Muscle of leg (tissue), 11 donors: ENCODE results near the gene TMEM123. TPM values are rescaled to one million over a fixed set of nuclear protein-coding genes. Genes with fewer than 3 reads are reported as not detected.

Source experiments
- DNase-seq: peaks from one replicate; pipeline ENCODE4 v3.0.0; 2013
- H3K27ac ChIP-seq: one replicate; pipeline ENCODE4 v1.5.1; 2013; ENCODE audit warnings: mild to moderate bottlenecking, low read length, control low read depth
- H3K27me3 ChIP-seq: one replicate; pipeline ENCODE4 v1.6.1; 2013; ENCODE audit warnings: low read length; ENCODE audit not compliant: control insufficient read depth, insufficient read depth
- H3K36me3 ChIP-seq: one replicate; pipeline ENCODE4 v1.6.1; 2013; ENCODE audit warnings: low read length; ENCODE audit not compliant: control insufficient read depth, insufficient read depth
- H3K4me1 ChIP-seq: one replicate; pipeline ENCODE4 v1.6.1; 2013; ENCODE audit warnings: low read length; ENCODE audit not compliant: control insufficient read depth, insufficient read depth
- H3K4me3 ChIP-seq: one replicate; pipeline ENCODE4 v1.5.1; 2013; ENCODE audit warnings: low read length, control low read depth
- H3K9me3 ChIP-seq: replicated peaks from 2 replicates; pipeline ENCODE4 v1.6.1; 2013; ENCODE audit warnings: low read depth, low read length; ENCODE audit not compliant: control insufficient read depth
- WGBS: methylation state at CpG from one replicate; pipeline ENCODE4 v1.1.5; 2013; ENCODE audit warnings: missing lambda C conversion rate; ENCODE audit not compliant: insufficient coverage; 5-methylcytosine and 5-hydroxymethylcytosine counted together
- polyA plus RNA-seq, 8 donors: library from polyadenylated mRNA; unstranded; fragments of 120-200 nt; gene quantifications; one replicate each; pipeline versions ENCODE4 v1.2.1 to v1.2.3, GENCODE V29; 2013; ENCODE audit warnings: inconsistent platforms in 1 of 8, low replicate concordance in 1 of 8; ENCODE audit not compliant: insufficient read length in 8 of 8, insufficient read depth in 1 of 8
- total RNA-seq: library from RNA; stranded (reverse); fragments of 120-200 nt; gene quantifications from one replicate; pipeline ENCODE4 v1.2.4, GENCODE V29; 2013

Gene TMEM123
- total and polyA plus RNA-seq, 9 donors: 80.2 to 158 (median 133) TPM

DNA sequence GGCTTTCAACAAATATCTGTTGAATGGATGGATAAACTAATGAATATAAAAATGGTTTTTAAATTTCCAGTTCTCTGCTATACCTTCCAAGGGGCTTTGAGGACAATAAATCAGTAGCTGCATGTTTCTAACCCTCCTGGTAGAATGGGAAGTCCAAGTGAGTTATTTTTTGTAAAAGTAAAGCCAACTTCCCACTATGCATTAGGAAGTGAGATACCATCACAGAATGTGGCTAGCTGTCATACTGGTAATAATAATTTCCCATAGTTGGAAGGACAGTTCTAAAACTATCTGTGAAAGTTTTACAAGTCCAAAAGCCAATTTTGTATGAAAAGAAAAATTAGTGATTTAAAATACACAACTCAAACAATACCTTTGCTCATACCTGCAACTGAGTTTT lies 50.0 kb downstream of the TMEM123 start:
- Histone ChIP-seq H3K4me1 (no peaks in the 10 kb centered on the region), H3K4me3 (no peak overlapping the region), H3K36me3 (peaks cover 19% of the 10 kb centered on the region), H3K9me3 (no peaks in the 10 kb centered on the region), H3K27me3 (no peaks in the 10 kb centered on the region), H3K27ac (no peak overlapping the region)
- DNase-seq: no peak

DNA sequence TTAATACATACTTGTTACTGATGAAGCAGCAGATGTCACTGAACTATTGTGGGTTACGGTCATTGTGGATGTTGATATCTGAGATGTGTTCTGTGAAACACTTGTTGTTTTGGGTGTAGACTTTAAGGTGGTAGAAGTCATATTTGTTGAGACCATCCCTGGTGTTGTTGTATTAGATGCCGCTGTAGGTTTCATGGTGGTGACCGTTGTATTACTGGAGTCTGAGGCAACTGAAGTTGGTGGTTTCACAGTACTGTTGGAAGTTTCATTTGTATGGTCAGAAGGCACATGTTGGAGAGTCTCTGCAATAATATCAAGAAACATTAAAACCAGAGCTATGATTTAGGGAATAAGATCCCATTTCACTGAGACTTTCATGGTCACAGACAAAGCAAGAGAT lies 50.7 kb downstream of the TMEM123 start:
- no peak overlapping the region for H3K4me3 ChIP-seq
- WGBS: no CpG with 5 or more reads among the region's 3 CpGs
- H3K27me3 ChIP-seq: no peaks in the 10 kb centered on the region
- peaks cover 19% of the 10 kb centered on the region for H3K36me3 ChIP-seq
- no peak overlapping the region for H3K27ac ChIP-seq
- H3K4me1 ChIP-seq: no peaks in the 10 kb centered on the region
- no peaks in the 10 kb centered on the region for H3K9me3 ChIP-seq
- no peak for DNase-seq

DNA sequence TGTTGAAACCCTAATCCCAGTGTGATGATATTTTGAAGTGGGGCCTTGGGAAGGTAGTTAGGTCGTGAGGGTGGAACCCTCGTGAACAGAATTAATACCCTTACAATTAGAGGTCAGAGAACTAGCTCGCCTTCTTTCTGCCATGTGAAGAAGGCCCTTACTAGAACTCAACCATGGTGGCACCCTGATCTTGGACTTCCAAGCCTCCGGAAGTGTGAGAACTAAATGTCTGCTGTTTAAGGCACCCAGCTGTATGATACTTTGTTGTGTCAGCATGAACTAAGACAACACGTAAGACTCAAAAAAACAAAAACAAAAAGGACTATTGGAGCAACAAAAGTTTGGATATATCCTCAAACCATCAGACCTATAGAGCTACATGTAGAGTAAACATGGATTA lies 52.0 kb downstream of the TMEM123 start:
- no peaks in the 10 kb centered on the region for H3K9me3 ChIP-seq
- H3K4me1 ChIP-seq: no peaks in the 10 kb centered on the region
- no peak overlapping the region for H3K4me3 ChIP-seq
- peaks cover 17% of the 10 kb centered on the region for H3K36me3 ChIP-seq
- 100% methylated on average over 1 of the region's 5 CpGs for WGBS
- H3K27ac ChIP-seq: no peak overlapping the region
- no peaks in the 10 kb centered on the region for H3K27me3 ChIP-seq
- no peak for DNase-seq

DNA sequence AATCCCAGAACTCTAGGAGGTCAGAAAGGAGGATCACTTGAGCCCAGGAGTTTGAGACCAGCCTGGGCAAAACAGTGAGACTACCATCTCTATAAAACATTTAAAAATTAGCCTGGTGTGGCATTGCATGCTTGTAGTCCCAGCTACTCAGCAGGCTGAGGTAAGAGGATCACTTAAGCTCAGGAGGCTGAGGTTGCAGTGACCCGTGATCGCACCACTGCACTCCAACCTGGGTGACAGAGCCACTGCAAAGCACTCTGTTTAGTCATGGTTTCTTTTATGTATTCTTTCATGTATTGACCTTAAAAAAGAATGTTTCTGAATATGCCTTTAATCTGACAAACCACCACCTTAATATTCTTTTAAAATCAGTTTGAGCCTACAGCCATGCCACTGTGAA lies 53.4 kb downstream of the TMEM123 start:
- no peaks in the 10 kb centered on the region for H3K27me3 ChIP-seq
- peaks cover 23% of the 10 kb centered on the region for H3K36me3 ChIP-seq
- H3K4me3 ChIP-seq: no peak overlapping the region
- no peak for DNase-seq
- 100% methylated on average over 1 of the region's 2 CpGs for WGBS
- H3K4me1 ChIP-seq: no peaks in the 10 kb centered on the region
- no peak overlapping the region for H3K27ac ChIP-seq
- no peaks in the 10 kb centered on the region for H3K9me3 ChIP-seq

DNA sequence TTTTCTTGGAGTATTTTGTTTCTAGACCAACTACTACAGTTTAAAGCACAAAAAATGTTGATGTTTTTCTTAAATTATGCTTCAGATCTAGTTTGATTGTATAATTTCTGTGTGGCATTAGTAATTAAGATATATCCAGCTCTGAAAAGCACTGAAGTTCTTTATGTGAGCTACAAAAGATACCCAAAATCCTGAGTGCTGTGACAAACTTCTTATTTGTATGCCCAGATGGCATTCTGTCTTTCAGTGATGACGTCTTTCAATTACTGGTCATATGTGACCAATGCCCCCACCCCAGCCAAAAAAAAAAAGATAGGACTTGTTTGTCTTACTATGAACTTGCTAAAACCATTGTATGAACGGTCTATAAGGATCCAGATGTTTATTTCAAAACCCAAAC lies 54.3 kb downstream of the TMEM123 start:
- Histone ChIP-seq H3K4me3 (no peak overlapping the region), H3K36me3 (peaks cover 28% of the 10 kb centered on the region), H3K27me3 (no peaks in the 10 kb centered on the region), H3K9me3 (no peaks in the 10 kb centered on the region), H3K27ac (no peak overlapping the region), H3K4me1 (no peaks in the 10 kb centered on the region)
- no CpG with 5 or more reads among the region's 2 CpGs for WGBS
- no peak for DNase-seq

DNA sequence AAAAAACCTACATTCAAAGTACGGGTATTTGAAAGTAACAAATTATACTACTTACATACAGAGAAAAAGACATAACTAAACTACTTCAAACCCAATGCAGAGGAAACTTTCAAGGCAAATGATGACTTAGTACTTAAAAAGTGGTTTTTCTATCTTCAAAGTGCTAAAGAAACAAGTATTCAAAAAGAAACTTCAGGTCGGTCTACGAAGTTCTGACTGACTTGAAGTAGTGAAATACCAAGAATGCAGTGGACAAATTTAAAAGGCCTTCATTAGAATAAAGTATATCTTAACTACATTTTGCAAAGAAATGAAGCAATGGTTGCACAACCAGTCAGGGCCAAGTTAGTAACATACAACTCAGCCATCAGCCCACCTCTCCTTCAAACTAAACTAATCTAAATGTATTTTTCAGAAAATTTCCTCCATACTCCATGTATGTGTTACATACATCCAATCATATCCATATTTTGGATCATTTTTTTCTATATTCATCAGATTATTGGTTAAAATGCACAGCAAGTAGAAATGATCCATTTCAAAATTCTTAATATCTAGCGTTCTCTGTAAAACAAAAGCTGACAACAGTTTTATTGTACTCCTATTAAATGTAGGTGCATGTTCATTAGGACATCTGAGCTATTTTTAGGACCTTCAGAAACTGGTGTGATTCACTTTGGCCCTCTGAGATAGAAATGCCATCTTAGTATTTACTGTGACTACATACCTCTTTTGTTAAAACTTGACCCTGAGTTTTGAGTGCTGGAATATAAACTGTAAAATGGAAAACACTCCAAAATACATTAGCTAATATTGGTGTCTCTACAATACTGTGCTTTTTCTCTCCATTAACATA lies 55.6 kb downstream of the TMEM123 start:
- Histone ChIP-seq H3K27ac (no peak overlapping the region), H3K4me3 (no peak overlapping the region), H3K4me1 (no peaks in the 10 kb centered on the region), H3K36me3 (peaks cover 35% of the 10 kb centered on the region), H3K27me3 (no peaks in the 10 kb centered on the region), H3K9me3 (no peaks in the 10 kb centered on the region)
- DNase-seq: no peak
- WGBS: no CpG with 5 or more reads among the region's 4 CpGs

DNA sequence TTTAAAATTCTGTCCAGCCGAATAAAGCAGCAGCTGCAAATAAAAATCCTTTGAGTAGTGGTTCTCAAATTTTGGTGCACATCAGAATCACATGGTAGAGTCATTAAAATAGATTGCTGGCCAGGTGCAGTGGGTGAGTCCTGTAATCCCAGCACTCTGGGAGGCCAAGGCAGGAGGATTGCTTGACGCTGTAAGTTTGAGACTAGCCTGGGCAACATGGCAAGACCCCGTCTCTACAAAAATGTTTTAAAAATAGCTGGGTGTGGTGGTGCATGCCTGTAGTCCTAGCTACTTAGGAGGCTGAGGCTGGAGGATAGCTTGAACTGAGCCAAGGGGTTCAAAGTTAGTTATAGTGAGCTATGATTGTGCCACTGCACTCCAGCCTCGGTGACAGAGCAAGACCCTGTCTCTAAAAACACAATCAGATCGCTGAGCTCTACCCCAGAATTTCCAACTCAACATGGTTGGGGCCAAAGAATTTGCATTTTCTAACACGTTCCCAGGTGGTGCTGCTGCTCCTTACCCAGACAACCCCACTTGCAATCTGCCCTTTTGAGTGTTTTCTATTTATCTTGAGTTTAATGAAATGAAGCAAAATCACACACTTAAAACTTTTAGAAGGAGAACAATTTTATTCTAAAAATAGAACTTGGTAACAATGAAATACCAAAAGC lies 56.7 kb downstream of the TMEM123 start:
- Histone ChIP-seq H3K27ac (no peak overlapping the region), H3K27me3 (no peaks in the 10 kb centered on the region), H3K4me1 (peaks cover 10% of the 10 kb centered on the region), H3K9me3 (no peaks in the 10 kb centered on the region), H3K4me3 (no peak overlapping the region), H3K36me3 (peaks cover 46% of the 10 kb centered on the region)
- WGBS: 82% methylated on average over 3 of the region's 6 CpGs
- DNase-seq: no peak

DNA sequence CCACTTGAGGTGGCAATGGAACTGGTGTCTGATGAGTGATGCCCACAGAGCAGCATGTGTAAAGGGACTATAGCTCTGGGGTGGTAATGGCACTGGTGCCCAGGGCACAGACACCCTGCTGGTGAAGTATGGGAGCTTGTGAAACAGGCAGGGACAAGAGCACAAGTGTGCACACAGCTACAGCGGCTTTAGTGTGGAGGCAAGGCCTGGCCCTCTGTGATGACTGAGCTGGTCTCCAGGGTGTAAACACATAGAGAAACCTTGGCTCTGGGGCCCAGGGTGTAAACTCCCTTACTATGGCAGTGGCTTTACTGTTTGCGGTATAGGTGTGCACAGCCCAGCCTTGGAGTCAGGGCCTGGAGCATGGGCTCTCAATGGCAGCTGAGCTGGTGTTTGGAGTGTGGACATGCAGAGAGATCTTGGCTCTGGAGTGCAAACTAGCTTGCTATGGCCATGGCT lies 59.3 kb downstream of the TMEM123 start:
- Histone ChIP-seq H3K4me3 (no peak overlapping the region), H3K27me3 (no peaks in the 10 kb centered on the region), H3K27ac (no peak overlapping the region), H3K9me3 (no peaks in the 10 kb centered on the region), H3K4me1 (peaks cover 10% of the 10 kb centered on the region), H3K36me3 (peaks cover 51% of the 10 kb centered on the region)
- no peak for DNase-seq
- WGBS: 80% methylated on average over 2 of the region's 2 CpGs

DNA sequence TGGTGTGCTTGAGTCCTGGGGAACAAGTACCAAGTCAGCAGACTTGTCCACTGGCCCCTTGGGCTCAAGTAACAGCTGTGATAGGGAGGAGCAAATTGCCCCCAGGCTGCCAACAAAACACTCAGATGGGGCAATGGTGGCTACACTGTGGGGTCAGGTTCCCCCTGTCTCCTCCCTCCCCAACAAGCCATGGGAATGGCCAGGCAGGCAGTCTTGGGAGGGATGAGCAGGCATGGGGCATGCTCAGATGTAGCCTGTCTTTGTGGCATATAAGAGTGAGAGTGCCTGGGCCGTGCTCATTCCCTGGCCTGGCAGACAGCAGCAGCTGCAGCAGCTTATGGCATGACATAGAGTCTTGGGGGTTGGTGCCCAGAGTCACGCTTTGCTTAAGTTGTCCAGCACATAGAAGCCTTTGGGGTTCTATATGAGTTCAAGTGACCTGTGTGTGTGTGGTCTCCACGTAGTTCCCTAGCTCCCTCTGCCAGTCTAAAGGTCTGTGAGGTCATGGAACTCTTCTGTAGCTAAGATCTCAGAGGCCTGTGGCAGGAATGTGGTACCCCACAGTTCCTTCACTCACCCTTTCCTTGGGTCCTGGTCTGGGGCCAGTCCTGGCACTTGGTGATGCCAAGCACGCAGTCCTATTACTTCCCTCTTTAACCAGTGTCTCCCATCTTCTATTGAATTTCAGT lies 60.9 kb downstream of the TMEM123 start:
- Histone ChIP-seq H3K4me1 (peaks cover 10% of the 10 kb centered on the region), H3K9me3 (no peaks in the 10 kb centered on the region), H3K36me3 (peaks cover 54% of the 10 kb centered on the region), H3K4me3 (no peak overlapping the region), H3K27me3 (no peaks in the 10 kb centered on the region), H3K27ac (no peak overlapping the region)
- DNase-seq: no peak
- 93% methylated on average over 3 of the region's 4 CpGs for WGBS
